Measurements from ENCODE around the gene AFF1. TPM values are rescaled to one million over a fixed set of nuclear protein-coding genes. Genes with fewer than 3 reads are reported as not detected.
"Not testable (repeated sequence)": the region's sequence is repeated elsewhere in the genome, so short reads cannot be mapped to it uniquely, and the experiment has no call there.

AFF1 gene
- polyA plus RNA-seq, 3 donors, result 43.7 to 61.5 (median 51.0) TPM

DNA sequence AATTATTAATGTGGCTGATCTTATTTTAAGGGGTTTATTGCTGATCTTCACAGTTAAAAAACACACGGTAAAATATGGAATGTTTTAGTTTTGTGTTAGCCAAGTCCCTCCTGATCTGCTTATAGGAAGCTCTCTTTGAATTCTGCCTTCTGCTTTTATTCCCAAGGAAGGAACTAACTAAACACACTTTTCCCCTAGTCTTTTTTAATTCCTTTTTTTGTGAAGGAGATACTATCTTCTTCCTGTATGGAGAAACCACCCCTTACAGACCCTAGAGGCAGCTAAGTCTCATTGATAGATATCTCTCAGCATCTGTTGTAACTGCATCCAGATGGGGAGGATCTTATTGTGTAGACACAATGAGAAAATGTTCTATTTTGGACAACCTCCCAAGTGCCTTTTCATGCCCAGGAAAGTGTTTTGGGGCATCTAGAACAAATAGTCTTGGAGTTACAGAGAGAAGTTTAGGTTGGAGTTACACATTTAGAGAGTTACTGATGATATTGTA lies 64.4 kb downstream of the AFF1 start:
- no peak for DNase-seq (ENCODE audit: extremely low read depth in 1 of 11, low read depth in 9 of 11, low spot score in 4 of 11)

GRCh38 chr4:87002682-87003043 lies 67.9 kb downstream of the AFF1 start:
- no peak for DNase-seq (ENCODE audit: extremely low read depth in 1 of 11, low read depth in 9 of 11, low spot score in 4 of 11)

- DNase-seq (ENCODE audit: extremely low read depth in 1 of 11, low read depth in 9 of 11, low spot score in 4 of 11), result no peak
Measured at GRCh38 chr4:87003266-87003665, 68.5 kb downstream of the AFF1 start.

GRCh38 chr4:87005369-87005689 lies 70.5 kb downstream of the AFF1 start:
- DNase-seq (ENCODE audit: extremely low read depth in 1 of 11, low read depth in 9 of 11, low spot score in 4 of 11), result no peak

DNA sequence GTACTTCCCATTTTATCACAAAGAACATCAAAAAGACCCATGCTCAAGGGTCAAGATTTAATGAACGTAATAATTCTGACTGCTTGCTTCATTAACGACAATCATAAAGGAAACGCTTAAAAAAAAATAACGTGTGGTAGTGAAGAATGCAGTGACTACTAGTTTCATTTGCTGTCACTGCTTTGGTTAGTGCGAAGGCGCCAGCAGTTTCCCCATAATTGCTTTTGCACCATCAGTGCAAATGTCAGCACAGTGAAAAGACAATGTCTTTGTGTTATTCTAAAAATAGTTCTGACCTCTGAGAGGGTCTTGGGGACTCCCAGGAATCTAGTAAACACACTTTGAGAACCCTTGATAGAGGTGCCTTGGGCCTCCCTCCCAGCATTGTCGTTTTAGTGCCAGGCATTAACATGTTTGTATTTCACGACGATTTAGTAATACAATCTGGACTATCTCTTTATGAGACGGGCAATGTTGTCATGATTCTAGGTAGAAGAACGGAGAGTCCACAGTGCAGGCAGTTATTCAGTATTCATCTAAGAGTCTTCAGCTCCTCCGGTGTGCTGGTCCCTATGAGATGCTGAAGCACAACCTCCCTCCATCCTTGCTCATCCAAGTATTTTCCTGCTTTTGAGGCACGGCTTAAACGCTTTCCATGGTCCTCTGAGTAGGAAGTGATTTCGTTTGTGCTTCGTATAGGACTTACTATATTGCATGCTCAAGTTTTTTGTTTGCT lies 71.0 kb downstream of the AFF1 start:
- DNase-seq (ENCODE audit: extremely low read depth in 1 of 11, low read depth in 9 of 11, low spot score in 4 of 11), result peak in 1 of 11 donors; percentile 14

- DNase-seq (ENCODE audit: extremely low read depth in 1 of 11, low read depth in 9 of 11, low spot score in 4 of 11), result no peak
Measured at GRCh38 chr4:87006426-87006675, 71.5 kb downstream of the AFF1 start.

GRCh38 chr4:87006676-87007527 lies 72.1 kb downstream of the AFF1 start:
- DNase-seq (ENCODE audit: extremely low read depth in 1 of 11, low read depth in 9 of 11, low spot score in 4 of 11), result peak; percentile 82 to 94 (median 89)

DNA sequence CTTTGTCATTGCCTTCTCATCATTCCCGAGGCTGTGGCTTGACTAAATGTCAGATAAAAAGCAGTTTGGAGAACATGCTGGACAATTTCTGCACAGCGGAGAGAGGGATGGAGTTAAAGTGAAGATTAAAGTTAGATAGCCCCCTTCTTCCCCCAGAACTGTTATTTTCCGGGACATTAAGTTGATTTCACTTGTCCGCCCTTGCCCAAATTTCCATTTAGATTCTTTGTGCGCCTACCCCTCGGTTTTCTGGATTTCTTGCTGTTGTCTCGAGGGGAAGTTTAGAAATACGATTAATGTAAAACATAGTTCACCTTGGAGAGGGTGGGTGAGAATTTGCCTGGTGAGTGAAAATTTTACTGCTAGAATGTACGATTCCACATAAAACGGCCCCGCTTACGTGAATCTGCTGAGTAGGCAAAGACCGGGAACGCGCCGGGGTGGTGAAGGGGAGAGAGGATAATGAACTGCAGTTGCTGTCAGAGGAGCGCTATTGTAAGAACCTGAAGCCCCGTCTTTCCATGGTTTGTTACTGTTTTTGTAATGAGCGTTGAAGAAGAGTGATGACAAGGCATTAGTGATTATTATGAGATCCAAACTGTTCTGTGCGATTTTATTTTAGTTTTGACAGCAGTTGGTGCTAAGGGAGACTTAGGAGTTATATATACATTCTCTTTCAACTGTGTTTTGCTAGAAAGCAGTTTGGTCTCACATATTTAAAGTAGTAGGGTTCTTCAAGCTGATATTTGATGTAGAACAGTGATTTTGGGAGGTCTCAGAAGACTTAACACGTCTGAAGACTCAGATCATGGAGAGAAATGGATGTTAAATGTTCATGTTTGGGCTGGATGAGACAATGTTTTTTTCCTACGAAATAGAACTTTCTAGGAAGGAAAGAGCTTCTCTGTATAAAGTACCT lies 73.0 kb downstream of the AFF1 start:
- DNase-seq (ENCODE audit: extremely low read depth in 1 of 11, low read depth in 9 of 11, low spot score in 4 of 11), result peak in 3 of 11 donors; percentile 45 to 64 (median 58)

- DNase-seq (ENCODE audit: extremely low read depth in 1 of 11, low read depth in 9 of 11, low spot score in 4 of 11), result no peak
Measured at GRCh38 chr4:87009095-87009648, 74.4 kb downstream of the AFF1 start.

DNA sequence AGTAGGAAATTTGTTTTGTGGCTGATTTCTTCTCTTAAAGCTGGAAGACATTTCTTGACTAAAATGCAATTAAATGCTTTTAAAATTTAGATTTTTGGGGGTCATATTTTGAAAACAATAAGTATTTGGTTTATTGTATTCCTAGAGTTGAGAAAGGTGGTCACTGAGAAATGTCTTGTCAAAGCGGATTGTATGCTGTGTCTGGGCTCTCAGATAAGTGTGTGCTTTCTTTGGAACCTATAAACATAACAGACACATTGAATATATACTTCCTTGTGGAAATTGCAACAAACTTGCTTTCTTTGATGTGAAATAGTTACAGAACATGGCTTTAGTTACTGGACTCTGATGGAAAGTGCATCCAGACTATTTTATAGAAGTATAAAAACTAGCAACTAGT lies 75.4 kb downstream of the AFF1 start:
- DNase-seq (ENCODE audit: extremely low read depth in 1 of 11, low read depth in 9 of 11, low spot score in 4 of 11), result no peak

DNA sequence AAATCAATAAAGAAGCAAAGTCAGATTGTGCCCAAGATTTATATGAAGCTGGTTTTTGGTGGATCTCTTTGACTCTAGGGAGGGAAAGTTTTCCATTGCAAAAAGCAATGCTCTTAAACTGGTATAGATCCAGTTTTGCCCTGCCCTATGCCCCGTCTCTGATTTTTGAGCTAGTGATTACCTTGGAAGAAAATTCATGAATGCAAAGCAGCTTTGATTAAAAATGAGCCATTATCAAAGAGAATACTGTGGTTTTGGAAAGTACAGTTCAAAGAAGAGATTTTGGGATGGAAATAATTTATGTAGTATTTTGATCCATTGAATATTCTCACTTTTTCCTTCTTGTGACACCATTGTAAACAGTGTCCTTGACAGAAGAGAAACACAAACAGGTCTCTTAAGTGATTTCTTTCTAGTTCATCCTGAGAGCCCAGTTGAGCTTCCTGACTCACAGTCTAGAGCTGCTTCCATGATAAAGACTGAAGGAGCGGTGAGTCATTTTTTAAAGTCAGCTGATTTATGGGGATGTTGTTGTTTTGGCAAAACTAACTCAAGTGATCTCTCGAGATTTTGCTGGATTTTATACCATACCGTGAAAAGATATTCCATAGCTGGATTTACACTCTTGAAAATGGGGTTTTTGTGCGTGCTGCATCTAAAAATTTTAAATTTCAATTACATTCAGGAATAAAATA lies 76.7 kb downstream of the AFF1 start:
- DNase-seq (ENCODE audit: extremely low read depth in 1 of 11, low read depth in 9 of 11, low spot score in 4 of 11), result no peak

DNA sequence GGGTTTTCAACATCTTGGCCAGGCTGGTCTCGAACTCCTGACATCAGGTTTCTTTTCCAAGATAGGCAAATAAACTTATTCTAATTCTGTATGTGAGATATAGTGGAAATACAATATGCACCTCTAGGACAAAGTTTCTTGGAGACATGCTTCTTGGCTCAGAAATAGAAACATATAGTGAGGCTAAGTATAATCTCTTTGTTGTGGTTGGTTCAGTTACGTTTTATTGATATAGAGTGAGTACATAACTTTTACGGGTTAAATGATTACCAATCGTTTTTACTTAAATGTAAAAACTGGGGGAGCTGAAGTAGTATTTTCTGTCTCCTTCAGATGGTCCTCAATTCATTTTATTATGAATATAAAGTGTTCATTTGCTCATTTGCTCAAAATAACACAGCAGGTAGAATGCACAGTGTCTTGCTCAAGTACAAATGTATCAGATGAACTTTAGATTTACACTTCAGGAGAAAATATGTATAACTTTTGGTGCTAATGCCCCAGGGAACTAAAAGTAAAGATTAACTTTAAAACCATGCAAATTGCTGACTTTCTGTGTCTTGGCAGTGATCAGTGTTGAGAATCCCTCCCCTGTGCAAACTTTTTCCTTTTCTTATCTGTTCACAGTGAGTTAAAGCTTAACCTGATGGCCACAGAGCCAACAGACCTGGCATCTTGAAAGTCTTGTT lies 77.6 kb downstream of the AFF1 start:
- DNase-seq (ENCODE audit: extremely low read depth in 1 of 11, low read depth in 9 of 11, low spot score in 4 of 11), result no peak

- DNase-seq (ENCODE audit: extremely low read depth in 1 of 11, low read depth in 9 of 11, low spot score in 4 of 11), result not testable (repeated sequence)
Measured at GRCh38 chr4:87012954-87013308, 78.1 kb downstream of the AFF1 start.

DNA sequence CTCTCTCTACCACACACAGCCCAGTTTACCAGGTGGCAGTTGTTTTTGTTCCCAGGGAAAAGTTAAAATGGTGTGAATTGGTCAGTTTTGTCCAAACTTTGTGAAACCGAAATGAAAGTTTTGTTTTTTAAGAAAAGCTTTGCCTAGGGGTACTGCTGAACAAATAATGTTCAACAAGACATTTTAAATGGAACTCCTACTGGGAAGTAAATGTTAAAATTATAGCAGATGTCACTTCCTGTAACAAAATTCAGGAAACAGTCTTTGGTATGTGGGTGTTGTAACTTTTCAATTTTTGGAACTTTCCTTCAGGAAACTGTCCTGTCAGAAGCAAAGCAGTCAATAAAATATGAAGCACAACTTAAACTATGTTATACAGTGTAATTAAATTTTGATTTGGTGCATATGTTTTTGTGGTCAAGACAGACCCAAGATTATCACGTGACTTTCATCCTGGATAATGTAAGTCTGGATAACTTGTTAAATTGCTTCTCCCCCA lies 79.5 kb downstream of the AFF1 start:
- DNase-seq (ENCODE audit: extremely low read depth in 1 of 11, low read depth in 9 of 11, low spot score in 4 of 11), result peak in 1 of 11 donors; percentile 63

DNA sequence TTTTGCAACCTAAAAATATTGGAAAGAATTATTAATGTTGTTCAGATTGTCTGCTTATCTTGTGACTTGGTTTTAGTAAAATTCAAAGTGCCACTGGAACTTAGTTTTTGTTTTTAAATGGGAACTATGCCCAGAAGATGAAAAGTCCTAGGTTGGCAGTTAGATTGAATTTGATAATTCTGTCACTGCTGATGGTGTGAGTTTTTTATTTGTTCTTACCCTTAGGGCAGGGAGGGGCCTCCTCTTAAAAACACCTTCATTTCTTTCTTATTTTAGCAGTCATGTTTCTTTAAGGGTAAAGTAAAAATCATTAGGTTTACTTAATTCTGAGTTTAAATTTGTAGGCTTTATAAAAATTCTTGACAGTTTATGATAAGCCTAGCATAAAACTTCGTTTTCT lies 80.6 kb downstream of the AFF1 start:
- no peak for DNase-seq (ENCODE audit: extremely low read depth in 1 of 11, low read depth in 9 of 11, low spot score in 4 of 11)

- no peak for DNase-seq (ENCODE audit: extremely low read depth in 1 of 11, low read depth in 9 of 11, low spot score in 4 of 11)
Measured at GRCh38 chr4:87017580-87018342, 83.0 kb downstream of the AFF1 start.

- DNase-seq (ENCODE audit: extremely low read depth in 1 of 11, low read depth in 9 of 11, low spot score in 4 of 11), result no peak
Measured at GRCh38 chr4:87018753-87019152, 83.9 kb downstream of the AFF1 start.

All from renal cortex interstitium (tissue), 11 donors.